Stimulated activated CD8-positive, alpha-beta memory T cell treated with anti-CD3 and anti-CD28 coated beads, Interleukin-4, amount 100 ng/mL, for 4 hours (primary cell): ENCODE data around the gene OGFRL1.

ENCODE experiments used
- DNase-seq, 2 donors: peaks; one replicate each; pipeline ENCODE4 v3.0.0-alpha.2; 2020; ENCODE audit warnings: low read depth in 2 of 2, low spot score in 1 of 2

Gene OGFRL1

DNA sequence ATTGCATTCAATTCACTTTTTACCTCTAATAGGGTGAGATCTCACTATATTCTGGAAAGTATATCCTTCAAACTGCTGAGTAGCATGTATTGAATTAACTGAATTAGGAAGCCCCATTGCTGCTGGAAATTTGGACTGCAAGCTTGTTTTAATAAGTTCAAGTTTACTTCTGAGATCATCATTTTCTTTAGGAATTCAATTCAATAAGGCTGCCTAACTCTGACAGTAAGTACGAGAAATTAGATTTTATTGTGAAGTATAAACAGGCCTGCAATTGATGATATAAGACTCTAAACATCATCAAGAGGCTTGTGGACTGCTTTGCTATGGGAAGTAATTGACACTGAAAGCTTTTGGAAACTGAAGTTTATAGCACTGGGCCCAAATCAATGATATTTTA lies 44.4 kb downstream of the OGFRL1 start:
- no peak for DNase-seq

DNA sequence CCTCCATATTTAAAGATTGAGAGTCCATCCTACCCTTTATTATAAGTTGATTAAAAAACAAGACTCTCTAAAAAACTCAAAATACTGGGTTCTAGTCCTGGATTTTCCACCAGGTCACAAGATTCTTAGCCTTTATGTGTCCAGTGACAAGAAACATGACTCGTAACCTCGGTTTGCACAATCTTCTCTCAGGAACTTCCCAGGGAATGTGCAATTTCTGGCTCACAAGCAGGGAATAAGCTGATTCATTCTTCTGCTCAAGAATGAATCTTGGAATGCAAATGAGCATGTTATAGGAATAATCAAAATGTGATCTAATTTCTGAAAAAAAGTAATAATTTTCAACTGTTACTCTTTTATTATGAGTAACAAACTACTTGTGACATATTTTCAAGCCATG lies 45.1 kb downstream of the OGFRL1 start:
- no peak for DNase-seq

DNA sequence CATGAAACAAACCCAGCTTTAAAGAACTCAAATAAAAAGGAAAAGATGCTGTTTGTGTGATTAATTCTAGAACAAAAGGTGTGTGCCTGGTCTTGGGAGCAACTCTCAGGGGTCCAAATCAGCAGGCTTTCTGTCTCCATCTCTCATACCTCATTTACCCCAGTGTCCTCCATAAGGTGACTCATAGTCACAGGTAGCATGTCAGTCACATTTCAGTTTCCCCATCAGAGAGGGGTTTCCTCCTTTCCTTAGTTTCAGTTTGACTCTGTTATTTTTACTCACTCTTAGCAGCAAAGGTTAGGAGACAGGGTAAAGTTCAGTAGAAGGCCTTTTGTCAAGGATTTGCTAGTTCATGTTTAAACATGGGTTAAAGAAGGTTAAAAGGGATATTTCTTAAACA lies 46.2 kb downstream of the OGFRL1 start:
- no peak for DNase-seq

DNA sequence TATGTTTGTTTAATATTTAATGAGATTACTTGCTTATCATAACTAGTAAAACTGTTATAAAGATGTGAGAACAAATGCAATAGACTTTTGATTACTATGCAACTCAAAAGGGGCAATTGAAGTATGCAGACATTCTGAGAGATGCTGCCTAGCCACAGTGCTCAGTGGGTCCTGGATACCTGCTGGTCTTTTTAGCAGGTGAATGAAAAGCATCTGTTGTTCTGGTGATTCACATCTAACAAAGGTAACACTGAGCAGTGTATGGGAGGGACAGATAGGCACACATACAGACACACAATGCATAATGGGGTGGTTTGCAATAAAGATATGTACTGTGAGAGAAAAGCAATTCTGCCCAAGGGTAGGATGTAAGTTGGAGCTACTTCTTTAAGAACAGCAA lies 46.9 kb downstream of the OGFRL1 start:
- DNase-seq, result no peak

DNA sequence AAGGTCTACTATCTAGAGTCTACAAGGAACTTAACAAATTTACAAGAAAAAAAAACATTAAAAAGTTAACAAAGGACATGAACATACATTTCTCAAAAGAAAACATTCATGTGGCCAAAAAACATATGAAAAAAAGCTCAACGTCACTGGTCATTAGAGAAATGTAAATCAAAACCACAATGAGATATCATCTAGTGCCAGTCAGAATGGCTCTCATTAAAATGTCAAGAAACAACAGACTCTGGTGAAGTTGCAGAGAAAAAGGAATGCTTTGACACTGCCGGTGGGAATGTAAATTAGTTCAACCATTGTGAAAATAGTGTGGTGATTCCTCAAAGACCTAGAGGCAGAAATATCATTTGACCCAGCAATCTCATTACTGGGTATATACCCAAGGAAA lies 48.3 kb downstream of the OGFRL1 start:
- DNase-seq, result no peak

DNA sequence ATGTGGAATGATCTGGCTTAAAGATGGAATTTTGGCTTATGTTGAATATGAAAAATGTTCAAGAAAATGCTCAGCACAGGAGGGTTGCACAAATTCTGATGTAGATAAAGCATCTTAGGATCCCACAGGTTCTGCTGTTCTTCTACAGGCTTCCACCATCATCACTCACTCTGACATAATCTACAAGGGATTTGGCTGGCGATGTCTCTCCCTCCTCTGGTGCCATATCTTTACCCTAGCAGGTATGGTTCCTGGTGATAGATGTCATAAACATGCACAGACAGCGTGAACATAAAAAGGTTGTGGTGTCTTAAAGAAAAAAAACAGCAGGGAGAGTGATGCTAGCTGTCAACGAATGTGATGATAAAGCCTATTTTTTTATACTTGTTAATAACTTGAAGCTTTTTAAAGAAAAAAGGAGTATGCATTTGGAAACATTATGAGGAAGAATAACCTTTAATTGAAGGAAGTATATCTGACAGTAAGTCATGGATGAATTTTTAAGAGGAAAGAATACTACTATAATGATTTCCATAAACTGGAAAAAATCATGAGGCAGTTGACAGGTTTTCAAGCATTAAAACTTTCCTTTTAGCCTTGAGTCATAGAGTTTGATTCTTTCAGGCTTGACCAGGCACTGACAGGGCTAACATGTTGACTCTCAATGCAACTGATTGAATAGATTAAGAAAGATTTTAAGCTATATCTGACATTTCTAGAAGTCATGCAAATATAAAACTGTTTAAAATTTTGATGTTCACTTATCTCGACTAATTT lies 50.1 kb downstream of the OGFRL1 start:
- DNase-seq, result no peak

DNA sequence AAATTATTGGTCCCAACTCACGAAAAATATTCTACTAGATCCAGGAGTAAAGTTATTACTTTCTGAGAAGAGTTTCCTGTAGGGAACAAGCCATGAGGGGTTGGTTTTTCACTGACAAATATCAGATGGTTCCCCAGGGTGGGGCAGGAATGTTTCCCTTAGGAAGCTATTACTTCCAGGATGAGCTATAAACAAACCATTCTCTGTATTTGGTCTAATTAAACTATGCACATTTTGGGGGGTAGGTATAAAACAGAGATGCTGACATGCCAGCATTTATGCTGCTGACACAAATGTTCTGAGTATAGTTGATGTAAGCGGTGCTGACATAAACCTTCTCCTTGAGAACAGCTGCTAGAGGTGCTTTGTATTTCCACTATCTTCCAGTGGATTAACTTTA lies 54.2 kb downstream of the OGFRL1 start:
- DNase-seq, result no peak

DNA sequence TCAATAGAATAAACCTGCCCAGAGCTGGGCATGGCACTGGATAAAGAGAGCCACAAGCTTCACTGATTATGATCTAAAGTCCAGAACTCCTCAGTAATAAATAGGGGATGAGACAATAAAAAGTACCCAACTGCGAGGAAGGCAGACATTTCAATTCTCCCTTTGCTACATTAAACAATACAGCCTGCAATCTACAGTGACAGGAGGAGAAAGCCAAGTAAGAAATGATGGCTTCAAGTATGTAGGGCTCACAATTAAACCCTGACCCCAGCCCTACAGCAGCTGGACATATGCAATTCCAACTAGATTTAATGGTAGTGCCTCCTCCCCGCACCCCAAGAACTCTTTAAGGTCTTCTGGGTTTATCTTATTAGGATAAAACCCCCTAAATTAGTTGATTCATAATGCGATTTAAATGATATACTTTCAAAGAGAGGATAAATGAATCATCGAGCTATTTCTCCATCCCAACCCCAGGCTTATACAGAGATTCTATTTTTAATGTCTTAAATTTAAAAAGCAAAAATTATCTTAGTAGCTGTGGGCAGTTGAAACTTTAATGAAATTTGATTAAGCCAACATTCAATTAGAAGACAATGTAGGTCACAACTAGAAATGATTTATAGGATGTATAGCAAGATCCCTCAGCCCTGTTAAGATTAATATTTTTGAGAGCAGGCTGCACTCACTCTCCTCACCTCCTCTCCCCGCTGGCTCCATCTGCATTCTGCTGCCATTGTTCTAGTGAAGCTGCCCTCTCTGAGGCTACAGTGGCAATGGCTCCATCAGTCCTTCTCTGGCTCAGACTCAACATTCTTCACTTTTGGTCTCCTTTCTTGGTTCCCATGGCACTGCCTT lies 57.1 kb downstream of the OGFRL1 start:
- no peak for DNase-seq

DNA sequence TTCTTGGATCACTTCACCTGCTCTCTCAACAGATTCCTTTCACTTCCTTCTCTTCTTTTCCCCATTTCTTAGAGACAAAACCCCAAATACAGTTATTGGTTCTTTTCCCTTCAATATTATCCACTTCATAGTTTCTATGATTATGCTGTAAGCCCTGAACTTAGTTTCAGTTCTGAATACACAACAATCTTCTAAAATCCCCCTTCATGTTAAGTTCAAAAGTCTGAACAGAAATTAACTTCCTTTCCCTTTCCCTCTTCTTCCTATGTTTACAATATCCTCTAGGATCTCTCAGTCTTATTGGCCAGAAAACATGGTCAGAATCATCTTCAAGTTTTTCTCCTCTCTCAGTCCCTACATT lies 57.7 kb downstream of the OGFRL1 start:
- DNase-seq, result no peak

DNA sequence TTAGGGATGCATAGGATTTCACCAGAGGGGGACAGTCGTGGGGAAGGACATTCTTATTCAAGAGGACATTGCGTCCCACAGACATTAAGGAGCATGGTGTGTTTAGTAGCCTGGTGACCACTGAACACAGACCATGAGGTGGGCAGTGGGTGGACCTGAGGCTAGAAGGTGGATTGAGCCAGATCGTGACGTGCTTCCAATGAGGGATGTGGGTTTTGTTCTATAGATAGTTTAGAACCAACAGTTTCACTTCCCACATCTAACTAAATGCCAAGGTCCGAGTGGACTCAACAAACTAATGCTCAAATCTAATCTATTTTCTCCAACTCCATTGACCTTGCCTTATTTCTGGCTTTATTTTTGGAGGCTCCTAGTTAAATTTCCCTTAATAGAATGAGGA lies 58.5 kb downstream of the OGFRL1 start:
- no peak for DNase-seq

DNA sequence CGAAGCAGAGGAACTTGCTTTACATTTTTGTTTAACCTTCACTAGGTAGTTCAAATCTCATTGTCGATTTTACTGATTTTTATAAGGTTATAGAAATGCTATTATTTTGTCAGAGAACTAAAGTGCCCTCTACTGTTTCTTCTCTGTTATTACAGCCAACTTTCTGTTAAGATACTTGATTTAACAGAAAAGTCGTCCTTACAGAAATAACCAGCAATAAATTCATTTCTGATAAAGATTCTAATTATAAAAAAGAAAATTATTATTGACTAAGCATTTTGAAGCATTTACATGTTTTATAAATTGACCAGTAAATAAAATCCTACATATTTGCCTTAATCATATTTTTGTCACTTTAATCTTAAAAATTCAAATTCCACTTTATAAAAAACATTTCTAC lies 60.8 kb downstream of the OGFRL1 start:
- DNase-seq, result no peak

DNA sequence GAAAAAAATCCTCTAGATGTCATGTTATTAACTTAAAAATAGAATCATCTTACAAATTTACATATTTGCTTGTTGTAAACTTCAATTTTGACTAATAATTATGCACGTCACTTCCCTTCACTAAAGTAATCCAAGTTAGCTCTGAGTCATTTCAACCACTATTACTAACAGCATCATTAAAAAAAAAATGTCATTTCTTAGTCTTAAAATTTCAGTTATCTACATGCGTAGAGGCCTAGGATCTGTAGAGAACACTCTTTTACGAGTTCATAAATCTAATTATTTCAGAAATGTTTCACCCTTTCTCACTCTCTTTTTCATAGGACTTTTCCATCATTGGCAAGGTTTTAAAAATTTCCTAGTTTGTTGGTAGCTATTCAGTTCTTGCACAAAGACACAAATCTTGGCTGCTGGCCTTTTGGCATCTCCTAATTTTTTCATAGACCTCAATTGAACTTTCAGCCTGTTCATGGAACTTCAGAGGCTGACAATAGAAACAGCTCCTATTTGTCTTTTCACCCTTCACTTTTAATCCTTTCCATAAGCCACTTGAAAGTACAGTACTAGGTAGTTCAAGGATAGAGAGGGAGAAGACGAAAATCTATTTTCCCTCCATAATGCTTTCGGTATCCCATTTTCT lies 61.5 kb downstream of the OGFRL1 start:
- no peak for DNase-seq

DNA sequence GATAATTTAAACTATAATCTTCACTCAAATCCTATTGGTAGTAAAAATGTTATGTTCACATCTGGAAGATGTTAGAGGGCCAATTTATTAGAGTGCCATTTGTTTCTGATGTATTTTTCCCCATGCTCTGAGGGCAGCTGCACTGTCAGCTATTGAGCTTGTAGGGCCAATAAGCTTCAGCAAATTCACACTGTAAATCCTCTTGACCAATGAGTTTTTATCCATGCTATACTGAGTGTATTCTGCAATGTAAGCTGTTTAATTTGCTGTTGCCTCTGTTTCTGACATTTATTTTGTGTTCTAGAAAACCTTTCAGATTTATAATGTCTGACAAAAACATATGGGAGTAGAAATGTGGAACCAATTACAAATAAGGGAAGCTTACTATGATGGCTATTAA lies 62.6 kb downstream of the OGFRL1 start:
- no peak for DNase-seq
